ENCODE measurements around the gene CASQ1.

- TF ChIP-seq CTCF (IDR thresholded peaks at IDR 0.05), result no peak
- TF ChIP-seq POLR2A (IDR thresholded peaks at IDR 0.05), result no peak
Measured at GRCh38 chr1:160169553-160170399, 20.6 kb upstream of the CASQ1 start.
